ENCODE measurements around the gene SNX18.

Gene SNX18

GRCh38 chr5:54580997-54581811 lies 63.6 kb downstream of the SNX18 start:
- DNase-seq (ENCODE audit: low read depth) = no peak

GRCh38 chr5:54581831-54582548 lies 64.4 kb downstream of the SNX18 start:
- DNase-seq (ENCODE audit: low read depth) = peak; percentile 40

GRCh38 chr5:54586336-54586735 lies 68.8 kb downstream of the SNX18 start:
- DNase-seq (ENCODE audit: low read depth) = no peak

DNA sequence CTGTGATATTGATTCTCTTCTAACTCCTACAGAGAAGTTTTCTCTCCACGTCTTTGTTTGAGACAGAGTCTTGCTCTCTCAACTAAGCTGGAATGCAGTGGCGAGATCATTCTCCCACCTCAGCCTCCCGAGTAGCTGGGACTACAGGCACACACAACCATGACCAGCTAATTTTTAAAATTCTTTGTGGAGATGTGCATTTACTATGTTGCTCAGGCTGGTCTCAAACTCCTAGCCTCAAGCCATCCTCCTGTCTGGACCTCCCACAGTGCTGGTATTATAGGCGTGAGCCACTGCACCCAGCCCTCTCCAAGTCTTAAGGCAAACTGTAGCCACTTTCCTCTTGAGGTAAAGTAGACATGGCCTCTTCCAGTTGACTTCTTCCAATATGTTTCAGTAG lies 72.2 kb downstream of the SNX18 start:
- no peak for DNase-seq (ENCODE audit: low read depth)

- DNase-seq (ENCODE audit: low read depth) = no peak
These were observed 73.3 kb downstream of the SNX18 start for GRCh38 chr5:54590824-54591223.

DNA sequence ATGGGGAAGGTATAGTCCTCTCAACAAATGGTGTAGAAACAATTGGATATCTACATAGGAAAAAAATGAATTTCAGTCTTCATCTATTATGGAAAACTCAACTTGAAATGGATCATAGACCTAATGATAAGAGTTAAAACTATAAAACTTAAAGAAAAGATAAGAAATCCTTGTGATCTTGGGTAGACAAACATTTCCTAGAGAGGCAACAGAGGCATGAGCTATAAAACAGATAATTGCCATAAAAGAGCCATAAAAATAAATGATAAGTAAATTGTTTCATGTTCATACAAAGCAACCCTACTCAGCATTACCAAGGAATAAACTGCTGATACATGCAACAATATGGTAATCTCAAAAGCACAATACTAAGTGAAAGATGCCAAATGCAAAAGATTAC lies 76.2 kb downstream of the SNX18 start:
- DNase-seq (ENCODE audit: low read depth) = no peak

DNA sequence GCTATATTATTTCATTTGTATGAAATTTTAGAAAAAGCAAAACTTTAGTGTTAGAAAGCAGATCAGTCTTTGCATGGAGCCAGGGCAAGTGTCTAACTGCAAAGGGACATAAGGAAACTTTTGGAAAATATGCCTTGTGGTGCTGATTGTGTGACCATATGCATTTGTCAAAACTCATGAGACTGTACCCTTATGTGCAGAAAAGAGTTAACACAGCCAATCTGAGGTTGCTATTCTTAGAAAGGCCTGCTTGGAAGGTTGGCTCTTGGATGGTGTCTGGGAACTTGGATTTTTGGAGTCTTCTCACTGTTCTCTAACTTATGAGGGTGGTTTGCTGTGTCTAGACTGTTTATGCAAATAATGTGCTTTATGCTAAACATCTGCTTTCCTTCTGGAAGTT lies 76.6 kb downstream of the SNX18 start:
- DNase-seq (ENCODE audit: low read depth) = no peak

DNA sequence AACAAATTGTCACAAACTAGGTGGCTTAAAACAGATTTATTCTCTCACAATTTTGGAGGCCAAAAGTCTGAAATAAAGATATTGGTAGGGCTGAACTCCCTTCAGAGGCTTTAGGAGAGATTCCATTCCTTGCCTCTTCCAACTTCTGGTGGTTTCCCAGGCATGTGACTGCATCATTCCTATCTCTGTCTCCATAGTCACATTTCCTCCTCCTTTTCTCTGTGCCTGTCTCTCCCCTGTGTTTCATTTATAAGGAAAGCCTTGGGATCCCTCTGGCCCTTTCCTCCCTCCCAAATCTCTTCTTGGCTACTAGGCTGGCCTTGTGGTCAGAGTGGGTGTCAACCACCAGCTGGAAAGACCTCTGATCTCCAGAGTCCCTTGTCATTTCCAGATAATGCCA lies 78.2 kb downstream of the SNX18 start:
- DNase-seq (ENCODE audit: low read depth) = no peak

Measured in iris pigment epithelial cell (primary cell).